Fibroblast of villous mesenchyme (primary cell): ENCODE data around the gene PABPN1L. TPM values are rescaled to one million over a fixed set of nuclear protein-coding genes. Genes with fewer than 3 reads are reported as not detected.
"Not testable (repeated sequence)": the region's sequence is repeated elsewhere in the genome, so short reads cannot be mapped to it uniquely, and the experiment has no call there.

ENCODE experiments used
- DNase-seq: peaks from one replicate; pipeline ENCODE4 v3.0.0-alpha.2; 2010; ENCODE audit warnings: low read depth
- H3K4me3 ChIP-seq: 2 replicates; pipeline ENCODE4 v1.5.1; 2011; ENCODE audit warnings: low read depth, mild to moderate bottlenecking, low read length
- CTCF ChIP-seq: IDR thresholded peaks from 2 replicates; pipeline ENCODE4 v1.5.1; 2012; ENCODE audit warnings: low read depth, mild to moderate bottlenecking, low read length; ENCODE audit not compliant: insufficient read depth
- total RNA-seq: library from RNA; depleted of rRNA; stranded (reverse); fragments of >200 nt; gene quantifications from 2 replicates; pipeline ENCODE4 v1.2.3, GENCODE V29; 2012

Gene PABPN1L
- total RNA-seq, 1 donor, result not detected

GRCh38 chr16:88828711-88829110 lies 37.7 kb downstream of the PABPN1L start:
- no peak for TF ChIP-seq CTCF
- no peak overlapping the region for H3K4me3 ChIP-seq
- no peak for DNase-seq

DNA sequence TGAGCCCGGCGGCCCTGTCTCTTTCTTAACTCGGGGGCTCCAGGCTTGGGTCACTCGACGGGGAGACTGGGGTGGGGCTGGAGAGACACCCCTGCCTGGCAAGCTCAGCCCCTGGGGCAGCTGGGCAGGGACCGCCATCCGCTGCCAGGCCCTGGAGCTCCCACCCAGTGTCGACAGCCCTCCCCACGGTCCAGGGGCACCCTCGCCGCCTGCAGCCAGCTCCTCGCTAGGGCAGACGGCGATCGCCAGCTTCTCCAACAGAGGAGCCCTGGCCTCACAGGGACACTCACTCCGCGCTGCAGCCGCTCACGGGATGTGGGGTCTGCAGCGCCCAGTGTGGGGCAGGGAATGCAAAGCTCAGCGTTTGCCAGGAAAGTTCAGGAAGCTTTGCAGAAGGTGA lies 38.7 kb downstream of the PABPN1L start:
- no peak for TF ChIP-seq CTCF
- H3K4me3 ChIP-seq, result no peak overlapping the region
- no peak for DNase-seq

DNA sequence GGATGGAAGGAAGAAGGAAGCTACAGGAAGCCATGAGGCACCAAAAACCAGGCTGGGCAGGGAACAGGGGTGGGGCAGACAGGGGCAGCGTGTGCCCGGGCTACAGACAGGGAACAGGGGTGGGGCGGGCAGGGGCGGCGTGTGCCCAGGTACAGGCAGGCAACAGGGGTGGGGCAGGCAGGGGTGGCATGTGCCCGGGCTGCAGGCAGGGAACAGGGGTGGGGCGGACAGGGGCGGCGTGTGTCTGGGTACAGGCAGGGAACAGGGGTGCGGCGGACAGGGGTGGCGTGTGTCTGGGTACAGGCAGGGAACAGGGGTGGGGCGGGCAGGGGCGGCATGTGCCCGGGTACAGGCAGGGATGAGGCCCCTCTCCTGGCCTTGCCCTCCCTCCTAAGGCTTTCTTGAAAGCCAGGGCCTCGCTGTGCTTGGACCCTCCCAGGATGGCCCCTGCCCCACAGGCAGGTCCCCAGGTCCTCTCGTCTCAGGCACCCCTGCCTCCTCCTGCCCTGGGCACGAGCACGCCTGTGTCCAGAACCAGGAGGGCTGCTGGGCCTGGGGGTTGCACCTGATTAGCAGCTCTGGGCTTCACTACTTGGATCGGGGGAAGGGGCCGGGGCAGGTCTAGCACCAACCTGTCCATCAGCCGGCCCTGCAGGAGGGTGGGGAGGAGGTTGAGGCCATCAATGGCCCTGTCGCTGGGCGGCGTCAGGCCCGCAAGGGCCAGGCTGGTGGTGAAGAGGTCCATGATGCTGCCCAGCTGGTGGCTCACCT lies 40.2 kb downstream of the PABPN1L start:
- no peak for TF ChIP-seq CTCF
- no peak for DNase-seq
- no peak overlapping the region for H3K4me3 ChIP-seq

GRCh38 chr16:88825146-88825545 lies 41.3 kb downstream of the PABPN1L start:
- TF ChIP-seq CTCF, result no peak
- DNase-seq, result no peak
- H3K4me3 ChIP-seq, result no peak overlapping the region

GRCh38 chr16:88824256-88825077 lies 42.0 kb downstream of the PABPN1L start:
- no peak overlapping the region for H3K4me3 ChIP-seq
- no peak for DNase-seq
- no peak for TF ChIP-seq CTCF

DNA sequence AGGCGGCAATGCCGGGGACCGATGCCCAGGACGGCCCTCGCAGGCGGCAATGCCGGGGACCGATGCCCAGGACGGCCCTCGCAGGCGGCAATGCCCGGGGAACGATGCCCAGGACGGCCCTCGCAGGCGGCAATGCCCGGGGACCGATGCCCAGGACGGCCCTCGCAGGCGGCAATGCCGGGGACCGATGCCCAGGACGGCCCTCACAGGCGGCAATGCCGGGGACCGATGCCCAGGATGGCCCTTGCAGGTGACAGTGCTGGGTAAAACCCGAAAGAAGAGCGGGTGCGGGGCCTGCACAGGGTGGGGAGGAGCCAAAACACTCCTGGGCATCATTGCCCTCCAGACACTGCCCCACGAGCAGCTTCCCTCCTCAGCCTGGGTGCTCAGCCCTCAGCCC lies 42.8 kb downstream of the PABPN1L start:
- H3K4me3 ChIP-seq, result not testable (repeated sequence)

DNA sequence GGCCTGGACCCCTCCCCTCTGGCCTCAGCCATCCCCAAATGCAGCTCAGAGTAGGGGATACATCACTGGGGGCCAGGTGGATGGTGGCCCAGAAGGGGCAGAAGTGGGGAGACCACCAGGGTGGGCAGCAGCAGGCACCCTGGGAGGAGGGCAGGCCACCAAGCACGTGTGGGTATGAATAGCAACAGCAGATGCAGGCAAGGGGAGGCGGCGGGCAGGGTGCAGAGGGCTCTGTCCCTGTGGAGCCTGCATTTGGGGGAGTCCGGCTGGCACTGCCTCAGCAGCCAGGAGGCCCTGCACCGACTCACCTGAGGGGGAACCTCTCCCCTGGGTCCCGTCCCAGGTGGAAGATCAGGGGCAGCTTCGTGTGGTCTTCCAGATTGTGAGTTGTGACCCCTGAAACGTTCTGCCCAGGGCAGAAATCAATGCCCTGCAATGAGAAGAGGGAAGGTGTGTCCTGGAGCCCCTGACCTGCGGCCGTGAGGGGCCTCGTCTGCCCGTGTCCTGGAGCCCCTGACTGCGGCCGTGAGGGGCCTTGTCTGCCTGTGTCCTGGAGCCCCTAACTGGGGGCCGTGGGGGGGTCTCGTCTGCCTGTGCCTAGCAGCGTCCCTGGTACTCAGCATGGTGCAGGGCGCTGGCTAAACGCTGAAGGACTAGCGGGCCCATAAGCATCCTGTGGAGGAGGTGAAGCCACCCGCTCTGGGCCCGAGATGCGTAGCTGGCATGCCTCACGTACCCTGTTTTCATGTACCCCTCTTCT lies 44.0 kb downstream of the PABPN1L start:
- TF ChIP-seq CTCF, result no peak

More for the DNA sequence above, 42.8 kb downstream of the PABPN1L start:
- not testable (repeated sequence) for DNase-seq

More for the DNA sequence above, 44.0 kb downstream of the PABPN1L start:
- no peak for DNase-seq
- H3K4me3 ChIP-seq, result no peak overlapping the region
